OCI-LY3 (cell line): ENCODE measurements around the gene FADS3.

Experiments
- H2AFZ ChIP-seq: fragments of 200-600, 300-600 bp; shearing (Covaris generic); 2 replicates; pipeline ENCODE4 v1.6.0; 2014; ENCODE audit warnings: antibody characterized with exemption, low read depth, low read length
- H3K27ac ChIP-seq: fragments of 200-600, 300-600 bp; sonication (generic); 2 replicates; pipeline ENCODE4 v1.5.1; 2014; ENCODE audit warnings: mild to moderate bottlenecking, low read length, moderate library complexity, mixed read lengths
- H3K27me3 ChIP-seq: fragments of 200-600, 300-600 bp; sonication (generic); 2 replicates; pipeline ENCODE4 v1.6.1; 2014; ENCODE audit warnings: low read depth, low read length, mixed read lengths
- H3K36me3 ChIP-seq: fragments of 200-600, 300-600 bp; sonication (generic); replicated peaks from 2 replicates; pipeline ENCODE3; 2014; ENCODE audit warnings: low read depth, low read length, mixed read lengths
- H3K4me1 ChIP-seq: fragments of 300-600, 200-600 bp; sonication (generic); 2 replicates; pipeline ENCODE4 v1.6.1; 2014; ENCODE audit warnings: low read length, mixed read lengths
- H3K4me2 ChIP-seq: fragments of 200-600, 300-600 bp; sonication (generic); 2 replicates; pipeline ENCODE4 v1.6.1; 2014; ENCODE audit warnings: low read length, mixed read lengths
- H3K4me3 ChIP-seq: fragments of 300-600, 200-600 bp; sonication (generic); 2 replicates; pipeline ENCODE4 v1.5.1; 2014; ENCODE audit warnings: antibody characterized with exemption, mild to moderate bottlenecking, low read length, moderate library complexity
- H3K79me2 ChIP-seq: fragments of 300-600, 200-600 bp; shearing (Covaris generic); 2 replicates; pipeline ENCODE4 v1.6.1; 2014; ENCODE audit warnings: mild to moderate bottlenecking, low read length, mixed read lengths
- H3K9ac ChIP-seq: fragments of 300-600, 200-600 bp; shearing (Covaris generic); 2 replicates; pipeline ENCODE4 v1.6.0; 2014; ENCODE audit warnings: mild to moderate bottlenecking, low read length, moderate library complexity
- H3K9me3 ChIP-seq: fragments of 200-600, 300-600 bp; shearing (Covaris generic); 2 replicates; pipeline ENCODE4 v1.6.1; 2014; ENCODE audit warnings: low read length, mixed read lengths; ENCODE audit not compliant: insufficient read depth
- H4K20me1 ChIP-seq: fragments of 200-600, 300-600 bp; sonication (generic); 2 replicates; pipeline ENCODE4 v1.6.1; 2016; ENCODE audit warnings: low read length, mixed read lengths; ENCODE audit not compliant: insufficient read depth
- CTCF ChIP-seq: fragments of 200-600, 300-600 bp; sonication (generic); IDR thresholded peaks from 2 replicates; pipeline ENCODE4 v1.5.1; 2014; ENCODE audit warnings: antibody characterized with exemption, low read length, low read depth
- EZH2phosphoT487 ChIP-seq: fragments of 200-600 bp; shearing (Covaris generic); IDR thresholded peaks from 2 replicates; pipeline ENCODE4 v1.6.1; 2018; ENCODE audit warnings: antibody characterized with exemption, mixed run types, low read depth

The FADS3 gene

GRCh38 chr11:61841636-61842527 lies 49.5 kb downstream of the FADS3 start:
- Histone ChIP-seq H3K4me3 (no peak overlapping the region), H3K36me3 (peaks cover 81% of the 10 kb centered on the region), H3K9me3 (no peaks in the 10 kb centered on the region), H3K4me1 (no peaks in the 10 kb centered on the region), H3K27ac (no peak overlapping the region), H3K4me2 (no peak overlapping the region), H3K79me2 (peaks cover 14% of the 10 kb centered on the region), H2AFZ (no peak overlapping the region), H4K20me1 (peaks cover 4% of the 10 kb centered on the region; the same call in 1 of the 2 replicates), H3K27me3 (no peaks in the 10 kb centered on the region), H3K9ac (no peak overlapping the region)
- TF ChIP-seq EZH2phosphoT487 (no peak), CTCF (no peak)

- no peak overlapping the region for H3K27ac ChIP-seq
- peaks cover 4% of the 10 kb centered on the region; the same call in 1 of the 2 replicates for H4K20me1 ChIP-seq
- peaks cover 28% of the 10 kb centered on the region for H3K79me2 ChIP-seq
These were observed 51.0 kb downstream of the FADS3 start for GRCh38 chr11:61840371-61840770.

GRCh38 chr11:61839742-61840141 lies 51.6 kb downstream of the FADS3 start:
- Histone ChIP-seq H2AFZ (no peak overlapping the region), H3K27ac (no peak overlapping the region), H3K4me3 (no peak overlapping the region), H3K36me3 (peaks cover 76% of the 10 kb centered on the region), H3K4me1 (peaks cover 12% of the 10 kb centered on the region), H3K9ac (no peak overlapping the region), H3K4me2 (no peak overlapping the region), H3K9me3 (no peaks in the 10 kb centered on the region), H3K27me3 (no peaks in the 10 kb centered on the region), H4K20me1 (peaks cover 4% of the 10 kb centered on the region; the same call in 1 of the 2 replicates), H3K79me2 (peaks cover 34% of the 10 kb centered on the region)
- TF ChIP-seq EZH2phosphoT487 (no peak), CTCF (no peak)

More at GRCh38 chr11:61840371-61840770, 51.0 kb downstream of the FADS3 start:
- no peaks in the 10 kb centered on the region for H3K9me3 ChIP-seq
- no peak overlapping the region for H2AFZ ChIP-seq
- peaks cover 80% of the 10 kb centered on the region for H3K36me3 ChIP-seq
- H3K4me2 ChIP-seq = no peak overlapping the region
- H3K4me1 ChIP-seq = peaks cover 6% of the 10 kb centered on the region
- H3K4me3 ChIP-seq = no peak overlapping the region
- H3K9ac ChIP-seq = no peak overlapping the region
- no peaks in the 10 kb centered on the region for H3K27me3 ChIP-seq
- TF ChIP-seq CTCF (no peak), EZH2phosphoT487 (no peak)

- no peak overlapping the region for H3K27ac ChIP-seq
These were observed 52.4 kb downstream of the FADS3 start for GRCh38 chr11:61838921-61839320.

More at GRCh38 chr11:61838921-61839320, 52.4 kb downstream of the FADS3 start:
- Histone ChIP-seq H3K9me3 (no peaks in the 10 kb centered on the region), H3K4me1 (peaks cover 20% of the 10 kb centered on the region), H2AFZ (no peak overlapping the region), H3K36me3 (peaks cover 74% of the 10 kb centered on the region), H3K4me2 (no peak overlapping the region), H4K20me1 (peaks cover 4% of the 10 kb centered on the region; the same call in 1 of the 2 replicates), H3K27me3 (no peaks in the 10 kb centered on the region), H3K9ac (no peak overlapping the region), H3K79me2 (peaks cover 40% of the 10 kb centered on the region), H3K4me3 (no peak overlapping the region)
- TF ChIP-seq EZH2phosphoT487 = no peak
- no peak for TF ChIP-seq CTCF
